RWPE2 (cell line): Measurements from ENCODE around the gene ACRV1.

Source experiments
- ATAC-seq: fragments of 200-7000 bp; cut with Tn5 transposase; 3 replicates; pipeline ENCODE4 v1.9.1; 2021; ENCODE audit warnings: low read depth
- DNase-seq: peaks from one replicate; pipeline ENCODE4 v3.0.0-alpha.2; 2020; ENCODE audit warnings: low spot score
- H3K27ac ChIP-seq: fragments of 450-650 bp; 2 replicates; pipeline ENCODE4 v1.5.1; 2017; ENCODE audit warnings: mild to moderate bottlenecking; ENCODE audit not compliant: poor library complexity, severe bottlenecking
- H3K27me3 ChIP-seq: fragments of 250-450 bp; sonication (Bioruptor Pico); 2 replicates; pipeline ENCODE4 v1.5.1; 2021; ENCODE audit warnings: mild to moderate bottlenecking, moderate library complexity; ENCODE audit not compliant: insufficient read depth, poor library complexity, severe bottlenecking
- H3K36me3 ChIP-seq: fragments of 250-450 bp; sonication (Bioruptor Pico); 2 replicates; pipeline ENCODE4 v1.5.1; 2020; ENCODE audit warnings: low read depth, mild to moderate bottlenecking, moderate library complexity
- H3K4me1 ChIP-seq: fragments of 250-450 bp; sonication (Bioruptor Pico); 2 replicates; pipeline ENCODE4 v1.5.1; 2021; ENCODE audit warnings: mild to moderate bottlenecking, moderate library complexity; ENCODE audit not compliant: insufficient read depth, poor library complexity, severe bottlenecking
- H3K4me3 ChIP-seq: fragments of 250-450 bp; sonication (Bioruptor Pico); 2 replicates; pipeline ENCODE4 v1.5.1; 2021; ENCODE audit warnings: mild to moderate bottlenecking, moderate library complexity; ENCODE audit not compliant: severe bottlenecking
- H3K9me3 ChIP-seq: fragments of 250-450 bp; sonication (Bioruptor Pico); 2 replicates; pipeline ENCODE4 v1.5.1; 2021; ENCODE audit warnings: mild to moderate bottlenecking, moderate library complexity; ENCODE audit not compliant: severe bottlenecking
- TF ChIP-seq, protein P1 (sequence below): fragments of 450-650 bp; IDR thresholded peaks from one replicate; pipeline ENCODE4 v1.5.1; 2017; ENCODE audit warnings: mild to moderate bottlenecking, moderate library complexity; ENCODE audit not compliant: poor library complexity, severe bottlenecking

Gene ACRV1

DNA sequence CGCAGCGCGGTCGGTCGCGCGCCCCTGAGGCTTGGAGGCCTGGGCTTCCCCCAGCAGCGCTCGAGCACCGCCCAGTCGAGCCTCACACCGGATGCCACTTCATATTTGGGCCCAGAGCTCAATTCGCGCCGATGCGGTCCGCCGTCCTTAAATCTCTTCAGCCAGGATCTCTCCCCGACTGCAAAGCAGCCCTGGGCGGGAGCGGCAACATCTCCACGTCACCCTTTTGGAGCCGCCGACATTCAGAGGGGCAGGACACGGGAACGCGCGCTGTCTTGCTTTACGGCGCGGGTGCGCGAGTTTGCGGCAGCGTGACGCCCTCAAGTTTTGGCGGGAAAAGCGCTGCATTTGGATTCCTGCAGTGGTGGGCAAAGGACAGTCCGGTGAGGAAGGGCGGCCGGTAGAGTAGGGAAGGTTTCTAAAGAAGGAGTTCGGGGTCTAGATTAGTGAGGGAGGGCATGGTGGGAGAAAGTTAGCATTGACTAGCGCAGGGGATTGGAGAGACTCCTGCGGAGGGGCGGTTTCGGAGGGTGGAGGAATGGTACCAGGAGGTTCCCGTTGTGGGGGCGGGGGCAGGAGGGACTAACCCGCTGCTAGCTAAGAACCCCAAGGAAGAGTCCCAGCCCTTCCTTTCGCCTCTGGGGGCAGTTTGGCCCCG, 54.9 kb downstream of the ACRV1 start:
- H3K27ac ChIP-seq, result peak overlapping the region; percentile 86
- ATAC-seq (peak; percentile 78), DNase-seq (peak; percentile 93)
- H3K27me3 ChIP-seq, result no peaks in the 10 kb centered on the region
- peak overlapping the region; percentile 62 for H3K4me3 ChIP-seq
- H3K9me3 ChIP-seq, result no peaks in the 10 kb centered on the region
- TF ChIP-seq, protein P1, sequence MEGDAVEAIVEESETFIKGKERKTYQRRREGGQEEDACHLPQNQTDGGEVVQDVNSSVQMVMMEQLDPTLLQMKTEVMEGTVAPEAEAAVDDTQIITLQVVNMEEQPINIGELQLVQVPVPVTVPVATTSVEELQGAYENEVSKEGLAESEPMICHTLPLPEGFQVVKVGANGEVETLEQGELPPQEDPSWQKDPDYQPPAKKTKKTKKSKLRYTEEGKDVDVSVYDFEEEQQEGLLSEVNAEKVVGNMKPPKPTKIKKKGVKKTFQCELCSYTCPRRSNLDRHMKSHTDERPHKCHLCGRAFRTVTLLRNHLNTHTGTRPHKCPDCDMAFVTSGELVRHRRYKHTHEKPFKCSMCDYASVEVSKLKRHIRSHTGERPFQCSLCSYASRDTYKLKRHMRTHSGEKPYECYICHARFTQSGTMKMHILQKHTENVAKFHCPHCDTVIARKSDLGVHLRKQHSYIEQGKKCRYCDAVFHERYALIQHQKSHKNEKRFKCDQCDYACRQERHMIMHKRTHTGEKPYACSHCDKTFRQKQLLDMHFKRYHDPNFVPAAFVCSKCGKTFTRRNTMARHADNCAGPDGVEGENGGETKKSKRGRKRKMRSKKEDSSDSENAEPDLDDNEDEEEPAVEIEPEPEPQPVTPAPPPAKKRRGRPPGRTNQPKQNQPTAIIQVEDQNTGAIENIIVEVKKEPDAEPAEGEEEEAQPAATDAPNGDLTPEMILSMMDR, result no peak
- peaks cover 23% of the 10 kb centered on the region for H3K4me1 ChIP-seq
- peaks cover 61% of the 10 kb centered on the region for H3K36me3 ChIP-seq

DNA sequence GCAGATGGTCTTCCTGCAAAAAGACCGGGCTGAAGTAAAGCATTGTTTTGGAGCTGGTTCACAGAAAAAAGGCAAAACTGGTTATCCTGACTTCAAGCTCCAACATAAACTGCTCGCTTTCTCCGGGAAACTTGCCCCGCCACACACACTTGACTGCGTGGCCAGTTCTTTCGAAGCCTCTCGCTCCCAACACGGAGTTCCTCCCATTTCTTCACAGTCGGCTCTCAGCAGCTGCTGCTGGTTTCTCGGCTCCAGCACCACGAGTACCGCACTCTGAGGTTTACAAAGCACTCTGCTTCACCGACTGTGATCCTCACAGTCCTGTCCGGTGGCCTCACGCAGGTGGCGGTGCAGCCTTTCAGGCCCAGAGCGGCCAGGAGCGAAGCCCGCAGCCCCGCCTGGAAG, 55.4 kb downstream of the ACRV1 start:
- no peaks in the 10 kb centered on the region for H3K9me3 ChIP-seq
- peak overlapping the region; percentile 86 for H3K27ac ChIP-seq
- TF ChIP-seq, protein P1, result no peak
- no peaks in the 10 kb centered on the region for H3K27me3 ChIP-seq
- ATAC-seq (peak; percentile 9), DNase-seq (no peak)
- peaks cover 23% of the 10 kb centered on the region for H3K4me1 ChIP-seq
- H3K36me3 ChIP-seq, result peaks cover 61% of the 10 kb centered on the region
- peak overlapping the region; percentile 62 for H3K4me3 ChIP-seq

DNA sequence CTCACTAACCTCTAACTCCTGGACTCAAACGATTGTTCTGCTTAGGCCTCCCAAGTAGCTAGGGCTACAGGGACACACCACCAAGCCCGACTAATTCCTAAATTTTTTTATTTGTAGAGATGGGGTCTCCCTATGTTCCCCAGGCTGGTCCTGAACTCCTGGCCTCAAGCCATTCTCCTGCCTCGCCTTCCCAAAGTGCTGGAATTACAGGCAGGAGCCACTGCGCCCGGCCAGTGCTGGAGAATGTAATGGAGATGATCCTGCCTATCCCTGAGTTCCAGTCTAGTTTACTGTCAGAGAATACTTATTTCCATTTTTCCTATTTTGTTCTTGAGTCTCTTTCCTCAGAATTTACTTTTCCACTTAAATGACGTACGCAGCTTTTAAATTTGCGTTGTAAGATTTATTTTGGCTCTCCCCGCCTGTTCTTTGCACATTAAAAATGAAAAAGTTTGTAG, 55.9 kb downstream of the ACRV1 start, which contains the start of gene CHEK1:
CHEK1 (plus strand) TSS at position 408 of the 458 bp plus-strand sequence. CDS start 1,606 bp downstream, outside the sequence.
- ATAC-seq (no peak), DNase-seq (no peak)
- Histone ChIP-seq H3K27me3 (no peaks in the 10 kb centered on the region), H3K36me3 (peaks cover 61% of the 10 kb centered on the region), H3K27ac (peak within 1 kb of the TSS; percentile 86), H3K9me3 (no peaks in the 10 kb centered on the region), H3K4me1 (peaks cover 23% of the 10 kb centered on the region), H3K4me3 (peak within 1 kb of the TSS; percentile 62)
- TF ChIP-seq, protein P1, result no peak

DNA sequence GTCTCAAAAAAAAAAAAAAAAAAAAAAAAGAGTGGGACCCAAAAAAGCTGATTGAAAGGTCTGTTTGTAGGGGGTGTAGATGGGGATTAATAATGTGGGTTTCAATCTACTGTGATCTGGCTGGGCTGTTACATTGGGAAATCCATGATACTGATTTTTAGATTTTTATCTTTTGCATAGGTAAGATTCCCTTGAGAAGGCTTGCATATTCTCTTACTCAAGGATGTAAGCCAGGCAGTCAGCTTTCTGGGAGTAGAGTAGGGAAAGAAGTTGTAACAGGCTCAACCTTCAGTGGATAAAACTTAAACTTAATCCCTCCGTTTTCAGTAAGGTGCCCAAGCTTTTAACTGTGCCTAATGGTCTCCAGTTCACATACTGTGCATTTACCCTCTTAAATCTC, 57.6 kb downstream of the ACRV1 start:
- Histone ChIP-seq H3K4me3 (no peak overlapping the region), H3K27me3 (no peaks in the 10 kb centered on the region), H3K27ac (no peak overlapping the region), H3K4me1 (peaks cover 18% of the 10 kb centered on the region), H3K9me3 (no peaks in the 10 kb centered on the region), H3K36me3 (peaks cover 61% of the 10 kb centered on the region)
- ATAC-seq (no peak), DNase-seq (no peak)
- TF ChIP-seq, protein P1, result no peak

DNA sequence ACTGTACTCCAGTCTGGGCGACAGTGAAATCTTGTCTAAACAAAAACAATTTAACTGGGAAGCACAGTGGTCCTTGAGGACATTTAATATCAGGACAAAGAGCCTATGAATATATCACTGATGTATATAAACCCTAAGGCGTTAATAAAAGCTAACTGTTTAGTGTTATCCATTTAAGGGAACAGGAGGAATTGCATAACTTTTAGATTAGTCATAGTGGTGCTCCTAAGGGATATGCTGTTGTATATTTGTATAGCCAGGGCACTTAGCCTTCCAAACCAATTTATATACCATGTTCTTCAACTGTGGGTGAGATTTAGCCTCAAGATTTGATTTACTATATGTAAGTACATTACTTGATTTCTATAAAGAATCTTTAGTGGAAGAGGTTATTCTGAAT, 58.7 kb downstream of the ACRV1 start:
- H3K27me3 ChIP-seq, result no peaks in the 10 kb centered on the region
- TF ChIP-seq, protein P1, result no peak
- no peak overlapping the region for H3K4me3 ChIP-seq
- ATAC-seq (peak; percentile 32; the same call in 2 of the 3 replicates), DNase-seq (no peak)
- H3K9me3 ChIP-seq, result no peaks in the 10 kb centered on the region
- H3K36me3 ChIP-seq, result peaks cover 61% of the 10 kb centered on the region
- peaks cover 7% of the 10 kb centered on the region for H3K4me1 ChIP-seq
- no peak overlapping the region for H3K27ac ChIP-seq
